GM21737 (cell line): ENCODE data around the gene TARP.
A peak's percentile ranks its signal among the peaks of the same experiment; 100 is the strongest.
"Not testable (repeated sequence)": the region's sequence is repeated elsewhere in the genome, so short reads cannot be mapped to it uniquely, and the experiment has no call there.

Experiments
- ATAC-seq: cut with Tn5 transposase; IDR thresholded peaks from one replicate; pipeline ENCODE4 v1.9.1; 2021; ENCODE audit warnings: mild to moderate bottlenecking, moderate library complexity; ENCODE audit not compliant: unreplicated experiment

The TARP gene

DNA sequence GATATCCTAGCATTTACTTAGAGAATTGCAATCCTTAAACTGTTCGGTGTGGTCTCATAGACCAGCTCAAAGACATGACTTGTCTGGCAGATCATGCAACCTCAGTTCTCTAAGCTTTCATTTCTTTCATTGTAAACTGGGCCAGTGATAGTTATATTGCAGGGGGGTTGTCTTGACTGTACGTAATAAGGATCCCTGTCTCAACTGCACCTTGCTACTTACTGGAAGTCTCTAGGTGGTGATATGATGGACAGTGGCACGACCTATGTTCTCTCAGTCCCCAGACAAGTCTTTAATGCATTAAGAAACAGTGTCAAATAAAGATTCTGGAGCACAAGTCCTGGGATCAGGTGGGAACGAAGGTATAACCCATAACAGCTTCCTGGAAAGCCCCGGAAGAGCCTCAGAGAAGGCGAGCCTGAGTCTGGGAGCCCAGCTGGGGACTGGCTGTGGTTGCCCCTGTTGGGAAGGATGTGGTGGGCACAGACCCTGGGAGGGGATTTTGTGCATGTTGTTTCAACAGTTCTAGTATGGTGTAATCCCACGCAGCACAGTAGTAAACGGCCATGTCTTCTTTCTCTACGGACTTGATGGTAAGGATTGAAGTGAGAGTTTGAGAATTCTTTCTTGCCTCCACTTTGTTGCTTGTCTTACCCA, 26.0 kb upstream of the TARP start:
- ATAC-seq = no peak

DNA sequence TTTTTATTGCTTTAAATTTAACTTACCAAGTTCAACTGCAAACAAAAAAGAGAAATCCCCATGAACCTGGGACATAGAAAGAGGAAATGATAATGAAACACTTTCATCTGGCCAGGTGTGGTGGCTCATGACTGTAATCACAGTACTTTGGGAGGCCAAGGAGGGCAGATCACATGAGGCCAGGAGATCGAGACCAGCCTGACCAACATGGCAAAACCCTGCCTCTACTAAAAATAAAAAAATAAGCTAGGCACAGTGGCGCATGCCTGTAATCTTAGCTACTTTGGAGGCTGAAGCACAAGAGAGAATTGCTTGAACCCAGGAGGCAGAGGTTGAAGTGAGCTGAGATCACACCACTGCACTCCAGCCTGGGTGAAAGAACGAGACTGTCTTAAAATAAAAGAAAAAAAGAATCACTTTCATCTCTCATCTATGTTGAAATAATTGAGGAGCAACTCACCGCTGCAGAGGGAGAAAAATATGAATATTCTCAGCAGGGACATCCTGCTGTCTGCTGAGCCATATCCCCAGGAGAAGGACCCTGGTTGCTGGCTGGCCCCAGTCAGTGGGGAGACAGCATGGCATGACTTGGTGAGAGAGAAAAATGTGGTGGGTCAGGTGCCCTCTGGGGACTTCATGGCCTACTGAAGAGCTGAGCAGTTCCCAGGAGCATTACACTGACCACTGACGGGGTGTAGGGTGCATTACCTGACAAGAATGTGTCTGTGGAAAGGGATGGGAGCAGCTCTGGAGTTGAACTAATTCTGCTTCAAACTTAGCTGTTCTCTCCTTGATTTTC, 22.8 kb upstream of the TARP start:
- peak; percentile 46 for ATAC-seq

DNA sequence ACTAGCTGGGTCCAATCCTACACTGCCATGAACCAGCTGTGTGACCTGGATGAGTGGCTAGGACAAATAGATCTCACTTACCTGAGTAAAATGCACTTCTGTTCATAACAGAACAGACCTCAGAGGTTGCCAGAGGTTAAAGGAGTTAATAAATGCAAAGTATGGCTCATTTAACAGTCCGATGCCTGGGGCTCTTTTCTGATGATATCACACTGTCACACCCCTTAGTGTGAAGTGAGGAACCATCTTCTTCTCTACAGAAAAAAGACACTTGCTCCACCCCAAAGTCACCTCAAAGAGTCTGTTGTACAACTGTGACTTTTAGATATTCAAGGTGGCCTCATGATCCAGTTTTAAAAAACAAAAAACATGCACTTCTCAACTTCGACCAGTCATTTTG, 21.5 kb upstream of the TARP start:
- no peak for ATAC-seq

DNA sequence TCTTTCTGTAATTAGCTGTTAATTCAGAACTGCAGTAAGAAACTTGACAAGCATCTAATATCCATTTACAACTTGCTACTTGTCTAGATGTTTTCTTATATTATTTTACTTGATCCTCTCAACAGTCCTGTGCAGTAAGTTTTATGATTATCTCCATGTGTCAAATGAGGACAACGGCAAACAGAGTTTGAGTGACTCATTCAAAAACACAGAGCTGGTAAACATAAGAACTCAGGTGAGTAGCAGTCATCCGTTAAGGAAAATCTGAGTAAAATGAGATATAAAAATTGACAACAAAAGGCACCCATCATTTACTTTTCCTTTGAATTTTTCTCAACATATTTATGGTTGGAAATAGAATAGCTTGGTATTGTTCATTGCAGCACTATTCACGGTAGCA, 19.0 kb upstream of the TARP start:
- no peak for ATAC-seq

DNA sequence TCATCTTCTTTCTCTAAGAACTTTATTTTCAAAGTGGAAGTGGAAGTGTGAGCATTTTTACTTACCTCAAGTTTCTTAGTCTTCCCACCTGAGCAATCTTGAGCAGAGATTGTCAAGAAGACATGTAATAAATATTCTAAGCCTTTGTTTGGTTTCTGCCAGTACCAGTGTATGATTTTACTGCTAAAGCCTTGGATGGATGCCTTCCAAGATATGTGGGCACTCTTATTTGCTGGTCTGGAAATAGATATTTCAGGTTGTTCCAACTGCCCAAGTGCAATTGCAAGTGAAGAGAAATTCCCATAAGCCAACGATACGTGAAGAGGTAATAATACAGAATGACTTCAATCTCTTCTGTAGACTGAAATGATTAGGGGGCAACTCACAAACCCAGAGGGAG, 18.2 kb upstream of the TARP start:
- no peak for ATAC-seq

DNA sequence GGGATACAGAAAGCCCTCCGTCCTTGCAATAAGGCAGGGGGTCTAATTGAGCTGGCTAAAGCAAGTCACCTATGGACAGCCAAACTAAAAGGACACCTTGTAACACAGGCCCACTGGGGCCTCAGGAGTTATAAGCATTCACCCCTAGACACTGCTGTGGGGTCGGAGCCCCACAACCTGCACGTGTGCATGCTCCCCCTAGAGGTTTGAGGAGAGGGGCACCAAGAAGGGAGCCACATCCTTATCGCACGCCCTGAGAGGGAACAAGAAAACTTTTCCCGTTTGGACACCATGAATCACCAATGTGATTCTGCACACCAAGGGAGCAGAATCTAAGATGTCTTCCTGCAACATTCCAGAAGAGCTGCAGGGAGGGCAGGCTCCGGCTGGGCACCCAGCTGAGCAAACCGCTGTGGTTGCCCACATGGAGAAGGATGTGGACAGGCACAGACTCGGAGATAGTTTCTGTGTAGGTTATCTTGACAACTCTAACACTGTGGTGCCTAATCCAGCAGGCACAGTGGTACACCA, 17.7 kb upstream of the TARP start:
- ATAC-seq = no peak

DNA sequence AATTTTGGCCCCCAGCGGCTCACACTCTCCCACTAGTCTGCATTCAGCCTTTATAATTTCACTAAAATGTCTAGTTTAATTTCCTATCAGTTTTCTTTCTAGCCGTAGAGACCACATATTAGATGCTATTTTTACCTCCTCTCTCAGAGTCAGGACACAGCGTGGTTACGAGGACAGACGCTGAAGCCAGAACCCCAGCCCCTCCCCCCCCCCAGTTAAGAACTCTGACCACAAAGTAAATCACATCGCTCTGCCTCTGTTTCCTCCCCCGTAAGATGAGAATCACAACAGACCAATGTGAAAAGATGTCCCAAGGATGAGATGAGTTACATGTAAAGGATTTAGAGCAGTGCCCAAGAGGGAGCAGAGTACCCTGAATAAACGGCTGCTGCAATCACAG, 11.1 kb upstream of the TARP start:
- no peak for ATAC-seq

DNA sequence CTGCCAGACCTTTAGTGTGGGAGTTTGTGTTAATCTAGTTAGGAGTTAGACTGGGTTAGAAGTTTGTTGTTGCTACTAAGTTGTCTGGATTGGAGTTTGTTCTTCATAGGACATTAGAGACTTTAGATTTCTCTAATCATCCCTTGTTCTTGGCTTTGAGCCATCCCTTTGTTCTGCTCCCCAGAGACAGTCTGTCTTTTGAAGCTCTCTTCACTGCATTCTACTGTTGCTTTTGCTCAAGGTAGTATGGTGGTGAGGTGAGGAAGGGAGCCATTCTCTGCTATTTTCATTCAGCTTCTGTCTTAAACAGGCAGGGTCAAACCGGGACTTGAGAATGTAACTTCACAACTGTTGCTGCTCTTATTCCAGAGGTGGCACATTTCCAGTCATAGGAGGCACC, 10.4 kb upstream of the TARP start:
- ATAC-seq = no peak

DNA sequence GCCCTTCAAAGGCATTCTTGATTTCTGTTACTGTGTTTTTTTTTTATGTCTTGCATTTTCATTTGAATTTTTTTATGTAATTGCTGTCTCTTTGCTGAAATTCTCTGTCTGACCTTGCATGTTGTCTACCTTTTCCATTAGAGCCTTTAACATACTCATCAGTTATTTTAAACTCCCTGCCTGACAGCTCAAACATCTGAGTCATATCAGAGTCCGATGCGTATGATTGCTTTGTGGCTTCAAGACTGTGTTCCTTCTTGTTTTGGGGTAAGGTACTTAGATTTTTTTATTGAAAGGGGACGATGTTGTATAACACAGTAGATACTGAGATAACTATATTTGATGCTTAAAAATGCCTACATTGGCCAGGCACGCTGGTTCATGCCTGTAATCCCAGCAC, 9.7 kb upstream of the TARP start:
- ATAC-seq = no peak

DNA sequence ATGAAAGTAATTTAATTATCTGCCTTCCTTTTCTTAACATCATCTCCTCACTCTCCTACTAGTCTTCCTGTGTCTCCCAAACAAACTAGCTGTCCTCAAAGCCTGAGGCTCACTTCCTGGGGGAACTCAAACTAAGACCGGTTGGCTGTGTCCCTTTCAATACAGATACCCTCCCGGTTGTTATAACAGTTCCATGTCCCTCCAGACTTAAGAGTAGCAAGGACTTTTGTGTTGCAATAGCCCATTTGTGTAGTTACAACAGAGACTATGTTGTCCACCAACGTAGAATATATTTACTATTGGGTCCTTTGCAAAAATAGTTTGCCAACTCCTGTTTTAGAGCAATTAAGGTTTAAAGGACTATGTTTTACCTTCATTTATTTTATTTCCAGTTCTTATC, 8.6 kb upstream of the TARP start:
- no peak for ATAC-seq

DNA sequence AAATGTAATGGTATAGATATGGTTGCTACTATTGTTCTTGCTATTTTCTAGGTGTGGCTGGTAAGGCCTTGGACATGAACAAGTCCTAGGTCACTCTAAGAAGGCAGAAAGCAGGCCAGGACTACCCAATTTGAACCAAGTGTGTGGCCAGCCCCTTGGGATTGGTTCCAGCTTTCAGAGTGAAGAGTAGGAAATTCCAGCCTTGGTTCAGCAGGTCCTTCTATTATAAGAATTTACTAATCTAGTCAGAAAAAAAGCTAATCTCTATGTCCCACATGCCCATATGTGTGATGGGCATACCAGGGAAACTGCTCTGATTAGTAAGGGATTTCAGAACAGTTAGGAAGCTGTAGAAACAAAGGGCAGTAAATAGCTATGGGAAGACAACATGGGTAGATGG, 7.8 kb upstream of the TARP start:
- no peak for ATAC-seq

DNA sequence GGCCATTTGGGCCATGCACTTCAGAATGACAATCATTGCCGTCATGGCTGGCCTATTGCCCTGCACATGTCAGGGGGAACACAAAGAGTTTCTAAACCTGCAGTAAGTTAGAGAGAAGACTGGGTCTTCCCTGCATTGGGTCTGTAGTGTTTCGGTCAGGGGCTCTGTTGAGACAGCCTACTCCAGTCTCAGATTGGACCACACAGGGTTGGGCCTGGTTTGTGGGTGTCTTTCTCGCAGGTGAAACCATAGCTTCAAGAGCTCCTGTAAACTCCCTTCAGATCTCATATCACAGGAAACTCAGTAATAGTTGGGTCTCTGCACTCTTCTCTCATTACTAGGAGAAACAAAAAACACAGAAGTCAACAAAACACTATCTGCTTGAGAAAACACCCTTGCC, 7.3 kb upstream of the TARP start:
- no peak for ATAC-seq

DNA sequence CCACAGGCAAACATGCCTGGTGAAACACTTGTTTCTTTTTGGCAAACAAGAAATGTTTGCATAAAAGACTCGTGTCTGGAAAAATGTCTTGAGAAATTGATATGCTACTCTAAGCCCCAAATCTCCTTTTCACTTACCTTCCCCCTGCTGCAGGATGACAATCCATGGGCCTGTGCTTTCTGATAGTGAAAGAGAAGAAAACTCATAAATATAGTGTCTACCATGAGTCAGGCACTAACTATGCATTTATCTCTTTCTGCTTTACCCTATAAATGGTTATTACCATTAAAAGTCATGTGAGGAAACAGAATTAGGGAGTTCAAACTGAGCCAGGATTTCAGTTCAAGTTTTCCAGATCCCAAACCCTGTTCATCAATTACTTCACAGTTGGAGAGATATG, 6.6 kb upstream of the TARP start:
- no peak for ATAC-seq

DNA sequence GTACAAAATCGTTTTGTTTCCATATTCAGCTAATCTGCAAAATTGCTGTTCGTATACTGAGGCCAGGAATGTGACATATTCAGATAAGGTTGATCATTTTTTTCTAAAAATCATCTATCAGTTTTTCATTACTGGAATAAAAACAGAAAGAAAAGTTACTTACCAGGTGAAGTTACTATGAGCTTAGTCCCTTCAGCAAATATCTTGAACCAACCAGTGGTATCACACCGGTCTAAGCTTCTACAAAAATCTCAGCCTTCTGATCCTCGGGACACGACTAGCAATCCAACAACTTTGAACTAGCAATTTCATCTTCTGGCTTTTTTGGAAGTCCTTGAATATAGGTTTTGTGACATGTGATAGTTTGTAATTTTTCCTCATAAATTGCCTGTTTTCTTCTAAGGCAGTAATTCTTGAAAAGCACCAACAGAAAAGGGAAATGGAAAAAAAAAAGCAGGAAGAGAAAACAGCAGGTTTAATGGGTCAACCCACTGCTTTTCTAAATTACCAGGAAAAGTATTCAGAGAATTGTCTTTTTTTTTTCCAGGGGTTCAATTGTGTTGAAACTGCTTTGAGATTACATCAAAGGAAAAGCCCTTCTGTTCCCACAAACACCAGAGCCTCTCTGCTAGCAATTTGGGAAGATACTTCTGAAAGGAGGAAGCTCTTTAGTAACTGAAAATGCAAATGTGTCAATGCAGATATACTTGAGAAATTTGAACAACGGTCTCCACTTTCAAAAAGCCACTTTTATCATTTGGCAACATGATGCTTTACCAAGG, 2.9 kb upstream of the TARP start:
- ATAC-seq = no peak

DNA sequence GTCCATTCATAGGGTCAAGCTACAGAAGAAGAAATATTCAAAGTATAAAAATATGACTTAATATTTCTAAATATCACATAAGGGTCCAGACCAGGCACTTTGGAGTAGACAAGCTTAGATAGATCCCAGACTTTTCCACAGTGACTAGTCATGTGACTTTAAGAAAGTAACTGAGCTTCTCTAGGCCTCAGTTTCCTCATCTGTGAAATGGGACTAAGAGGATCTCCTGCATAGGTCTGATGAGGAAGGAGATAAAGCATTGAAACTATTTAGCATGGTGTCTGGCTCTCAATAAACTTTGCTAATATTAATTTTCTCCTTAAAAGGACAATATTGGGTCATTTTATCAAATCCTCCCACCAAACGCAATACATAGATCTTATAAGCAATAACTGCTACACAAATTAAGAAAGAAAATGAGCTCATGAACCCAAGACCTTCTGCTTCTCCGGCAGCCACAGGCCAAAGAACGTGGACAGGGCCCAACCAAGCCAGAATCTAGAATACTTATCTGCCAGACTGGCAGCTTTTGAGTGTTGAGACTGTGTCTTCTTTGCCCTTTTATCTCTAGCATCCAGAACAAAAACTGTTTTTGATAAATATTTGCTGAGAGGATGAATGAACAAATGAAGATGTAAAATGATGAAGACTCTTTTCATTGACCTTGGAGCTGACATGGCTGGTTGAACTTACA, 1.6 kb upstream of the TARP start:
- no peak for ATAC-seq

DNA sequence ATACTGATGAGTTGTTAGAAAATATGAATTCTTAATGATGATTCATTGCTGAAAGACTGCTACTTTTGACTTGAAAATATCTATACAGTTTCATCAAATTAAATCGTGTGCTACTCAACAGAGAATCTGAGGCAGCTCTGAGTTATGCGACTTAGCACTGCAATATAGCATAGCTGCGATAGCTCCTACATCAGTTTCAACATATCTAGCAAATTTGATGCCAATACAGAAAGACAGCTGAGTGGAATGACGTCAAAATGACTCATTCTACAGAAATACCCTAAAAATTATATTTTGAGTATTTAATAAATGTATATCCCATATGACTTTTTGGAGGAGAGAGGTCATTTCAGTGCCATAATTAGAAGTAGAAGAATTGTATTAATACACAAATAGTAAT, 1.1 kb upstream of the TARP start:
- no peak for ATAC-seq

DNA sequence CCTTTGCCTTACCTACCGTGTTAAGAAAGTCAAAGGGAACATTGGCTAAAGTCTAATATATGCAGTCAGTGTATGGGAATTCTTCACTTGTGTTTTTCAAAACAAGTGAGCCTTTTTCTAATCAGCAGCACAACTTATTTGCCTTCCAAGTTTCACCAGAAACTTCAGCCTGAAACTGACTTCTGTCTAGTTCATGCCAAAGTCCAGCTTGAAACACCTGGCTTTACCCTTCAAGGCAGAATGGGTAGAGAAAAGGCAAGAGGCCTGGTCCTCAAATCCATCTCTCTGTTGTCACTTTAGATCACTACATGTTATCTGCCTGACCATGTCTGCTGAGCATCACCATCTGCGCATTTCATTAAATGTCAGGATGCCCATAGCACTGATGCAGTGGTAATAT, 3.0 kb downstream of the TARP start:
- ATAC-seq = not testable (repeated sequence)

DNA sequence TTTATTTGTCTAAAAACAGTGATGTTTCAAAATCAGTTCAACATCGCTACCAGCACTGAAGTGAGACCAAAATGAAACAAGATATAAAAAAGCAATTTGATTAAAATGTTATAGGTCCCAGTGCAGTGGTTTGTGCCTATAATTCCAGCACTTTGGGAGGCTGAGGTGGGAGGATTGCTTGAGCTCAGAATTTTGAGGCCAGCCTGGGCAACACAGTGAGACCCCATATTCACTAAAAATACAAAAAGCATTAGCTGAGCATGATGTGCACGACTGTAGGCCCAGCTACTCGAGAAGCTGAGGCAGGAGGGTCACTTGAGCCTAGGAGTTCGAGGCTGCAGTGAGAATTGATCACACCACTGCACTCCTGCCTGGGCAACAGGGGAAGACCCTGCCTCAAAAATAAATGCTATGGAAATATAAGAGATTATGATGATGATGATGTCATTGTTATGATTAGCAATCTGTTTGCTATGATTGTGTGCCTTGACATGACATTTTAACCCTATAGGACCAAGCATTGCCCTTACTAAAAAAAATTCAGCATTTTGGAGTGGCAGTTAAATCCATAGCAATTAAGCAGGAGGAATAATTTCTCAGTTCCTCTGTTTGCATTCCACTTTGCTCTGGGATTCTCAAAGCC, 3.6 kb downstream of the TARP start:
- ATAC-seq = not testable (repeated sequence)

DNA sequence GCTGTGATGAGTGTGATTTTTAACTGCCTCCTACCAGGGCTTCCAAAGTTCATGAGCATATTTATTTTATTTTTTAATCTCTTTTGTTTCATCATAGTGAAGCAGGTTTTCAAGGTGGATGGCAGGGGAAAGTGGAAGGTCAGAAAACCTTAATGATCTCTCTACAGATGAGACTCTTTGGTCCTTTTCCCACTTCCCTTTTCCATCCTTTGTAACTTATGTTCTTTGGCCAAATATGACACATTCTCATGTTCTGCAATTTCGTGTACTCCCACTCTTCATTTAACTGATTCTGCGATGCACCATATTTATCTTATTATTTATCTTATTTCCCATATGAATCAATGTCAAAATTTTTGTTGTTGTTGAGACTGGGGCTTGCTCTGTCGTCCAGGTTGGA, 7.5 kb downstream of the TARP start:
- not testable (repeated sequence) for ATAC-seq

DNA sequence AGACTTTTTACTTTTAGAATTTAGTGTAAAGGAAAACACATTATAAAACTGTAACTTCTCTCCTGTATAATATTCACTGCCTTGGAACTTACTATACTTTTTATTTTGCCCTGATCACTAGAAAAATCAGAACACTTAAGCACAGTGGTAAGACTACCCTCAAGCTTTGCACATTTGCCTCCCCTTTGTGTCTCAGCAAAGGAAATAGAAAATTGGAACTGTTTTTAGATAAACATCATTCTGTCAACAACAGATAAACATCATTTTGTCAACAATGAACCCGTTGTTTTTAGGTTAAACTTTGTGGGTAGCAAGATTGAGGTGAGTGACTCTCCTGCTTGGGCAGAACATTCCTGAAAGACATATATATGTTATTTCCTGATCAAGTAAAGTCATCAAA, 8.8 kb downstream of the TARP start:
- ATAC-seq = not testable (repeated sequence)

DNA sequence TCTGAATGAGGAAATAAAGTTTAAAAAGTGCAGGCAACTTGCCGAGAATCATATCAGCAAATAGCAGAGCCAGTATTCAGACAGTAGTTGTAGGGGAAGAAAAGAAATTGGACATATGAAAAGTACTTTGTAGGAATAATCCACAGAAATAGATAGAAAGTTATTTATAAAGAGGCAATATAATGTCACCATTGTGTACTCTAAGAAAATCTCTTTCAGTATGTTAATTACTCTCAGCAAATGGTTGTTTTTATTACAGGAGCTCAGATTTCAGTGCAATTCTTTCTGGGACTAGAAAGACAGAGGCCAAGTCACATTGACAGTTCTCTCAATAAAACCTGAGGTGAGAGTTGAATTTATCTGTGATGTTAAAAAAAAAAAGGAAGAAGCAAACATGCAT, 10.2 kb downstream of the TARP start:
- ATAC-seq = not testable (repeated sequence)
